CD4-positive, alpha-beta T cell (primary cell): Measurements from ENCODE around the gene SASS6. TPM values are rescaled to one million over a fixed set of nuclear protein-coding genes. Genes with fewer than 3 reads are reported as not detected.
A peak's percentile ranks its signal among the peaks of the same experiment; 100 is the strongest.

Experiments used
- ATAC-seq: fragments of 200-7000 bp; cut with Tn5 transposase; one replicate; pipeline ENCODE4 v1.10.0; 2022; ENCODE audit warnings: mild to moderate bottlenecking; ENCODE audit not compliant: poor library complexity
- CTCF ChIA-PET: fragments of 350-600 bp; sonication (Branson Sonifier 250); formaldehyde crosslinking; loops from one replicate; lab custom pipeline; 2021; ENCODE audit warnings: antibody characterized with exemption, inconsistent platforms; lab: Charles Lee
- POLR2A ChIA-PET: fragments of 350-600 bp; sonication (Branson Sonifier 250); formaldehyde crosslinking; loops from one replicate; lab custom pipeline; 2021; ENCODE audit warnings: antibody characterized with exemption, inconsistent platforms; lab: Charles Lee
- DNase-seq, 14 experiments: peaks; one replicate each; pipeline ENCODE4 v3.0.0-alpha.2; 2013 to 2020; ENCODE audit warnings: mixed read lengths in 2 of 14
- H3K27ac ChIP-seq, 2 donors: one replicate each; pipeline versions ENCODE4 v1.5.1 to v1.7.0; 2013; ENCODE audit warnings: low read length in 2 of 2, low read depth in 1 of 2, mild to moderate bottlenecking in 1 of 2
- H3K27me3 ChIP-seq, 2 experiments: 1 replicate in 1 of 2; 2 replicates in 1 of 2; pipeline versions ENCODE4 v1.6.1 to v1.7.0; 2013; ENCODE audit warnings: low read length in 2 of 2, control low read depth in 1 of 2, mild to moderate bottlenecking in 1 of 2, moderate library complexity in 1 of 2; ENCODE audit not compliant: insufficient read depth in 2 of 2, control insufficient read depth in 1 of 2
- H3K36me3 ChIP-seq: one replicate; pipeline ENCODE4 v1.6.1; 2013; ENCODE audit warnings: low read length, control low read depth; ENCODE audit not compliant: insufficient read depth
- H3K4me1 ChIP-seq: one replicate; pipeline ENCODE4 v1.6.1; 2013; ENCODE audit warnings: low read length, control low read depth; ENCODE audit not compliant: insufficient read depth
- H3K4me3 ChIP-seq: one replicate; pipeline ENCODE4 v1.5.1; 2013; ENCODE audit warnings: mild to moderate bottlenecking, low read length, moderate library complexity
- H3K9me3 ChIP-seq, 2 experiments: 1 replicate in 1 of 2; 2 replicates in 1 of 2; pipeline versions ENCODE4 v1.6.1 to v1.7.0; 2013; ENCODE audit warnings: low read length in 2 of 2, mild to moderate bottlenecking in 2 of 2, control low read depth in 1 of 2, moderate library complexity in 1 of 2; ENCODE audit not compliant: control insufficient read depth in 1 of 2, insufficient read depth in 1 of 2
- H3K27ac Mint-ChIP-seq: one replicate; pipeline ENCODE4 v1.8.0; 2020; ENCODE audit warnings: mixed read lengths
- H3K27me3 Mint-ChIP-seq: one replicate; pipeline ENCODE4 v1.8.0; 2021; ENCODE audit warnings: mixed read lengths
- H3K36me3 Mint-ChIP-seq: one replicate; pipeline ENCODE4 v1.8.0; 2021; ENCODE audit warnings: low read depth, mixed read lengths
- H3K4me1 Mint-ChIP-seq: one replicate; pipeline ENCODE4 v1.8.0; 2021; ENCODE audit warnings: low read depth, mixed read lengths
- H3K4me3 Mint-ChIP-seq: one replicate; pipeline ENCODE4 v1.8.0; 2020; ENCODE audit warnings: mild to moderate bottlenecking, mixed read lengths
- H3K9me3 Mint-ChIP-seq: one replicate; pipeline ENCODE4 v1.8.0; 2020; ENCODE audit warnings: mixed read lengths
- CTCF ChIP-seq: fragments of 200-600 bp; IDR thresholded peaks from one replicate; pipeline ENCODE4 v1.8.0; 2022; ENCODE audit warnings: antibody characterized with exemption, mild to moderate bottlenecking
- intact Hi-C, 2 experiments: fragments of 100-400 bp; cut with DNase I in 1 of 2; cut with micrococcal nuclease in 1 of 2; formaldehyde crosslinking; loops; one replicate each; pipeline versions ENCODE4 v1.15.1 to v1.9.0; 2023 to 2025; cut with DNase I, micrococcal nuclease
- total RNA-seq, 174 experiments: library from RNA in 2 of 174; stranded (reverse) in 2 of 174; gene quantifications; one replicate each; pipeline ENCODE4 v1.2.3 and lab custom pipeline; 2021 to 2026

Gene SASS6
- total RNA-seq, 2 experiments from 2014 or later, result 1.7 to 1.8 TPM

- ATAC-seq, result no peak
- Mint-ChIP-seq H3K4me1 (no peaks in the 10 kb centered on the region), H3K36me3 (no peaks in the 10 kb centered on the region), H3K27ac (no peak overlapping the region), H3K27me3 (no peaks in the 10 kb centered on the region), H3K4me3 (no peak overlapping the region), H3K9me3 (no peaks in the 10 kb centered on the region)
- CTCF ChIA-PET, result interaction anchor here (1.3 kb wide), 1 partner anchor 12 kb away, joined by 4 read pairs; no protein-coding TSS in a partner anchor
- intact Hi-C loops, result no loop called here
- Histone ChIP-seq H3K36me3 (no peaks in the 10 kb centered on the region), H3K9me3 (no peaks in the 10 kb centered on the region), H3K27ac (no peak overlapping the region), H3K4me3 (no peak overlapping the region), H3K4me1 (no peaks in the 10 kb centered on the region), H3K27me3 (no peaks in the 10 kb centered on the region)
- TF ChIP-seq CTCF, result no peak
- no peak for DNase-seq
- POLR2A ChIA-PET, result no interaction called here
These were observed 31.5 kb upstream of the SASS6 start for GRCh38 chr1:100164216-100164615.

GRCh38 chr1:100162881-100163280 lies 30.2 kb upstream of the SASS6 start:
- Mint-ChIP-seq H3K27me3 (no peaks in the 10 kb centered on the region), H3K27ac (no peak overlapping the region), H3K4me3 (no peak overlapping the region), H3K9me3 (no peaks in the 10 kb centered on the region), H3K36me3 (no peaks in the 10 kb centered on the region), H3K4me1 (no peaks in the 10 kb centered on the region)
- Histone ChIP-seq H3K27me3 (no peaks in the 10 kb centered on the region), H3K36me3 (no peaks in the 10 kb centered on the region), H3K4me3 (no peak overlapping the region), H3K4me1 (no peaks in the 10 kb centered on the region), H3K9me3 (no peaks in the 10 kb centered on the region), H3K27ac (no peak overlapping the region)
- CTCF ChIA-PET, result interaction anchor here (1.3 kb wide), 1 partner anchor 10 kb away, joined by 4 read pairs; no protein-coding TSS in a partner anchor
- TF ChIP-seq CTCF, result no peak
- intact Hi-C loops, result no loop called here
- POLR2A ChIA-PET, result no interaction called here
- ATAC-seq (no peak), DNase-seq (no peak)

- Mint-ChIP-seq H3K27ac (peak overlapping the region; percentile 42), H3K4me1 (peaks cover 7% of the 10 kb centered on the region), H3K4me3 (no peak overlapping the region), H3K36me3 (peaks cover 29% of the 10 kb centered on the region), H3K27me3 (no peaks in the 10 kb centered on the region), H3K9me3 (no peaks in the 10 kb centered on the region)
- Histone ChIP-seq H3K36me3 (peaks cover 27% of the 10 kb centered on the region), H3K4me3 (no peak overlapping the region), H3K27me3 (no peaks in the 10 kb centered on the region), H3K27ac (no peak overlapping the region), H3K9me3 (no peaks in the 10 kb centered on the region), H3K4me1 (no peaks in the 10 kb centered on the region)
- ChIA-PET CTCF (interaction anchor here (0.5 to 1.0 kb wide), 2 partner anchors 11 to 37 kb away, joined by 3 to 4 read pairs; no protein-coding TSS in a partner anchor), POLR2A (interaction anchor here (1.0 kb wide), 1 partner anchor 19 kb away, joined by 3 read pairs; the partner anchor contains the start of gene TRMT13)
- intact Hi-C loops, result no loop called here
- TF ChIP-seq CTCF, result no peak
- ATAC-seq (no peak), DNase-seq (peak in 1 of 14 experiments; percentile 6)
These were observed 19.5 kb upstream of the SASS6 start for GRCh38 chr1:100152271-100152670.
